Uterus (tissue), 4 donors: ENCODE data around the gene CHRNB1. TPM values are rescaled to one million over a fixed set of nuclear protein-coding genes. Genes with fewer than 3 reads are reported as not detected.
"Not testable (repeated sequence)": the region's sequence is repeated elsewhere in the genome, so short reads cannot be mapped to it uniquely, and the experiment has no call there.

Experiments used
- DNase-seq, 2 donors: peaks; one replicate each; pipeline ENCODE4 v3.0.0-alpha.2; 2019 to 2020
- H3K27ac ChIP-seq, 2 donors: fragments of 200-600 bp; sonication (generic); 1 replicate in 1 of 2; 2 replicates in 1 of 2; pipeline ENCODE4 v1.5.1; 2016 to 2018
- H3K27me3 ChIP-seq, 2 donors: fragments of 200-600 bp; sonication (generic); one replicate each; pipeline ENCODE4 v1.5.1; 2018 to 2019; ENCODE audit warnings: control low read depth in 1 of 2
- H3K36me3 ChIP-seq, 2 donors: fragments of 200-600 bp; sonication (generic); one replicate each; pipeline ENCODE4 v1.5.1; 2019; ENCODE audit warnings: control low read depth in 1 of 2
- H3K4me1 ChIP-seq, 2 donors: fragments of 200-600 bp; sonication (generic); one replicate each; pipeline ENCODE4 v1.5.1; 2018 to 2019; ENCODE audit warnings: control low read depth in 1 of 2
- H3K4me3 ChIP-seq, 2 donors: fragments of 200-600 bp; sonication (generic); 1 replicate in 1 of 2; 2 replicates in 1 of 2; pipeline ENCODE4 v1.5.1; 2018 to 2019; ENCODE audit warnings: mild to moderate bottlenecking in 1 of 2
- H3K9me3 ChIP-seq, 2 donors: fragments of 200-600 bp; sonication (generic); one replicate each; pipeline ENCODE4 v1.5.1; 2019; ENCODE audit warnings: control low read depth in 1 of 2
- POLR2A ChIP-seq, 2 donors: fragments of 450-650 bp; IDR thresholded peaks; one replicate each; pipeline ENCODE4 v1.6.1; 2016; ENCODE audit warnings: antibody characterized with exemption in 2 of 2, mild to moderate bottlenecking in 1 of 2, moderate library complexity in 1 of 2
- intact Hi-C: fragments of 100-400 bp; cut with DNase I; formaldehyde crosslinking; loops from one replicate; pipeline ENCODE4 v1.15.1; 2023; ENCODE audit warnings: low total_unique reads
- total RNA-seq, 4 donors: library from RNA; depleted of rRNA in 3 of 4; stranded (reverse); fragments of >200 nt in 3 of 4; gene quantifications; one replicate each; pipeline versions ENCODE4 v1.1.0 to v1.2.4, GENCODE V29; 2014 to 2023
- TF ChIP-seq, protein P1 (sequence below), 4 experiments: fragments of 200-600 bp in 2 of 4; fragments of 450-650 bp in 2 of 4; sonication (generic) in 2 of 4; IDR thresholded peaks; one replicate each; pipeline ENCODE4 v1.5.1; 2016 to 2019; ENCODE audit warnings: antibody characterized with exemption in 4 of 4, mild to moderate bottlenecking in 2 of 4, moderate library complexity in 1 of 4
- donor health status: DM: yes; HTN: yes; CAD: no.

The CHRNB1 gene
- total RNA-seq, 4 donors from 2014 or later: 3.2 to 16.9 (median 10.9) TPM

DNA sequence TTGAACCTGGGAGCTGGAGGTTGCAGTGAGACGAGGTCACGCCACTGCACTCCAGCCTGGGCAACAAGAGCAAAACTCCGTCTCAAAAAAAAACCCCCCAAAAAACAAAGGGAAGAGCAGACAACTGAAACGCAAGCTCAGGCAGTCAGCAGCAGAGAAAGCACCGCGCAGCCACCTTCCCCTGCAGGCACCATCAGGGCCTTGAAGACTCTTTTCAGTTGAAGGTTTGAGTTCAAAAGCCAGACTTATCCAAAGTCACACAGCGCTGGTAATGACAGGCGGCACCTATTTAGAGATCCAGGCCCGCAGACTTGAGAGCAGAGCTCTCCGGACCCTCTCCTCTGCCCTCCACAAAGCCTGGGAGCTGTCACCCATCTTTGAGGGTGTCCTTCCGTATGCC is 23.4 kb downstream of the CHRNB1 start:
- intact Hi-C loops: no loop called here
- DNase-seq: no peak
- Histone ChIP-seq H3K27me3 (no peaks in the 10 kb centered on the region), H3K27ac (peak overlapping the region; percentile 59 to 62), H3K4me1 (peaks cover 6 to 8% of the 10 kb centered on the region in 2 donors), H3K36me3 (no peaks in the 10 kb centered on the region), H3K4me3 (no peak overlapping the region), H3K9me3 (no peaks in the 10 kb centered on the region)
- TF ChIP-seq POLR2A (IDR thresholded peaks at IDR 0.05): no peak
- TF ChIP-seq, protein P1, sequence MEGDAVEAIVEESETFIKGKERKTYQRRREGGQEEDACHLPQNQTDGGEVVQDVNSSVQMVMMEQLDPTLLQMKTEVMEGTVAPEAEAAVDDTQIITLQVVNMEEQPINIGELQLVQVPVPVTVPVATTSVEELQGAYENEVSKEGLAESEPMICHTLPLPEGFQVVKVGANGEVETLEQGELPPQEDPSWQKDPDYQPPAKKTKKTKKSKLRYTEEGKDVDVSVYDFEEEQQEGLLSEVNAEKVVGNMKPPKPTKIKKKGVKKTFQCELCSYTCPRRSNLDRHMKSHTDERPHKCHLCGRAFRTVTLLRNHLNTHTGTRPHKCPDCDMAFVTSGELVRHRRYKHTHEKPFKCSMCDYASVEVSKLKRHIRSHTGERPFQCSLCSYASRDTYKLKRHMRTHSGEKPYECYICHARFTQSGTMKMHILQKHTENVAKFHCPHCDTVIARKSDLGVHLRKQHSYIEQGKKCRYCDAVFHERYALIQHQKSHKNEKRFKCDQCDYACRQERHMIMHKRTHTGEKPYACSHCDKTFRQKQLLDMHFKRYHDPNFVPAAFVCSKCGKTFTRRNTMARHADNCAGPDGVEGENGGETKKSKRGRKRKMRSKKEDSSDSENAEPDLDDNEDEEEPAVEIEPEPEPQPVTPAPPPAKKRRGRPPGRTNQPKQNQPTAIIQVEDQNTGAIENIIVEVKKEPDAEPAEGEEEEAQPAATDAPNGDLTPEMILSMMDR (IDR thresholded peaks at IDR 0.05): no peak

DNA sequence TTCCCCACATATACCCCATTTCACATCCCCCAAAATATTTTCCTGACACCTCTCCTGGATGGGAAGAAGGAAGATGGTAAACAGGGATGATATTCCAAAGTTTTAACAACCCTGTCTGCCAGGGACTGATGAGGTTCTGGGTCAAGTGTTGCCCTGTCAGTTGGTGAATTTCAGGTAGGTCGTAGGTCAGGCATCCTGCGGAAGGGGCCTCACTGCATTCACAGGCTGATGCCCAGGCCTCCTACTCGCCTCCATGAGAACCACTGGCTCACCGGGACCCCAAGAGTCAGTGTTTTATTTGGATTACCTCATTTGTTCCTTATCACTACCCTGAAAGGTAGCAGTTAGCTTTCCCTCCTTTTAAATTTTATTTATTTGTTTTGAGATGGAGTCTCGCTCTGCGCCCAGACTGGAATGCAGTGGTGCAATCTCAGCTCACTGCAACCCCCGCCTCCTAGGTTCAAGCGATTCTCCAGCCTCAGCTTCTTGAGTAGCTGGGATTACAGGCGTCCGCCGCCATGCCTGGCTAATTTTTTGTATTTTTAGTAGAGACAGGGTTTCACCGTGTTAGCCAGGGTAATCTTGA is 24.0 kb downstream of the CHRNB1 start:
- Histone ChIP-seq H3K9me3 (no peaks in the 10 kb centered on the region), H3K27me3 (no peaks in the 10 kb centered on the region), H3K4me1 (peaks cover 6 to 8% of the 10 kb centered on the region in 2 donors), H3K4me3 (no peak overlapping the region), H3K36me3 (no peaks in the 10 kb centered on the region), H3K27ac (peak overlapping the region; percentile 59 to 62)
- no peak for TF ChIP-seq POLR2A (IDR thresholded peaks at IDR 0.05)
- TF ChIP-seq, protein P1 (IDR thresholded peaks at IDR 0.05): no peak
- DNase-seq: peak in 1 of 2 donors; percentile 32
- intact Hi-C loops: no loop called here

DNA sequence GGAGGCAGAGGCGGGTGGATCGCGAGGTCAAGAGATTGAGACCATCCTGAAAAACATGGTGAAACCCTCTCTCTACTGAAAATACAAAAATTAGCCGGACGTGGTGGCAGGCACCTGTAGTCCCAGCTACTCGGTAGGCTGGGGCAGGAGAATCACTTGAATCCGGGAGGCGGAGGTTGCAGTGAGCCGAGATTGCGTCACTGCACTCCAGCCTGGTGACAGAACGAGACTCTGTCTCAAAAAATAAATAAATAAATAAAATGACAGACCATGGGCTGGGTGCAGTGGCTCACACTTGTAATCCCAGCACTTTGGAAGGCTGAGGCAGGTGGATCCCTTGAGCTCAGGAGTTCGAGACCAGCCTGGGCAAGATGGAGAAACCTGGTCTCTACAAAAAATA is 25.0 kb downstream of the CHRNB1 start:
- H3K4me3 ChIP-seq, intact Hi-C loops, H3K9me3 ChIP-seq, H3K36me3 ChIP-seq, H3K4me1 ChIP-seq, H3K27me3 ChIP-seq, DNase-seq: not testable (repeated sequence)
- H3K27ac ChIP-seq: peak overlapping the region in 1 of 2 donors; percentile 59

DNA sequence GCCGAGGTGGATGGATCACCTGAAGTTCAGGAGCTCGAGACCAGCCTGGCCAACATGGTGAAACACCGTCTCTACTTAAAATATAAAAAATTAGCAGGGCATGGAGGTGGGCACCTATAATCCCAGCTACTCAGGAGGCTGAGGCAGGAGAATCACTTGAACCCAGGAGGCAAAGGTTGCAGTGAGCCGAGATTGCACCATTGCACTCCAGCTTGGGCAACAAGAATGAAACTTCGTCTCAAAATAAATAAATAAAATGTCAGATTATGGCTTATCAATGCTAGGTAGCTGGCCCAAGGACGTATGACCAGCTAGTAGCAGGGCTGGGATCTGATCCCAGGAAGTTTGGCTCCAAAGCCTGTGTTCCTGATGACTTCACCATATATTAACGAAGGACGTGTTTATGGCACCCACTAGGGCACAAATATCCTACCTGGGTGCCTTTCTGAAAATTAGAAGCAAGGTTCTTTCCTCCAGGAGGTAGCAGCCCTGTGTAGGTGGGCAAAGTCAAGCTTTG is 25.7 kb downstream of the CHRNB1 start:
- H3K27me3 ChIP-seq, H3K4me3 ChIP-seq, H3K9me3 ChIP-seq, H3K4me1 ChIP-seq, intact Hi-C loops, H3K27ac ChIP-seq, DNase-seq, H3K36me3 ChIP-seq: not testable (repeated sequence)

DNA sequence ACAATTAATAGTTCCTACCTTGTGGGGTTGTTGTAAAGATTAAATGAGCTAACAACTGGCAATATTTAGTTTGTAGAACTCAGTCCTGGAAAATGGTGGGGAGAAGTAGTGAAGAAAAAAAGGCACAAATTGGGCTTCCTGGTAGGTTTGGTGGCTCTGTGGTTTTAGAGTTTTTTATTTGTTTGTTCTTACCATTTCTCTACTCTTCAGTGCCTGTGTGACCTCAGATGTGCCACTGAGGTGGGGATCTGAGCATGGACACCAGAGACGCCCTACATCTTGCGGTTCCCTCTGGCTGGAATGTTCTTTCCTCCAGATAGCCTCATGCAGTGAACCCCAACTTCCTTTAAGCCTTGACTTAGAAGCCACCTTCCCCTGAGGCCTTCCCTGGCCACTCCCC is 26.9 kb downstream of the CHRNB1 start:
- no peak overlapping the region for H3K27ac ChIP-seq
- H3K27me3 ChIP-seq: no peaks in the 10 kb centered on the region
- TF ChIP-seq POLR2A (IDR thresholded peaks at IDR 0.05): no peak
- TF ChIP-seq, protein P1 (IDR thresholded peaks at IDR 0.05): no peak
- no peaks in the 10 kb centered on the region for H3K9me3 ChIP-seq
- peaks cover 6% of the 10 kb centered on the region in 2 donors for H3K4me1 ChIP-seq
- no peak overlapping the region for H3K4me3 ChIP-seq
- no peaks in the 10 kb centered on the region for H3K36me3 ChIP-seq
- DNase-seq: no peak
- intact Hi-C loops: no loop called here

DNA sequence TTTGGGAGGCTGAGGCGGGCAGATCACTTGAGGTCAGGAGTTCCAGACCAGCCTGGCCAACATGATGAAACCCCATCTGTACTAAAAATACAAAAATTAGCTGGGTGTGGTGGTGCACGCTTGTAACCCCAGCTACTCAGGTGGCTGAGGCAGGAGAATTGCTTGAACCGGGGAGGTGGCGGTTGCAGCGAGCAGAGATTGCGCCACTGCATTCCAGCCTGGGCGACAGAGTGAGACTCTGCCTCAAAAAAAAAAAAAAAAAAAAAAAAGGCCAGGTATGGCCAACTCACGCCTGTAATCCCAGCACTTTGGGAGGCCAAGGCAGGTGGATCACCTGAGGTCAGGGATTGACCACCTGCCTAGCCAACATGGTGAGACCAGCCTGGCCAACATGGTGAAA is 29.9 kb downstream of the CHRNB1 start:
- H3K27ac ChIP-seq: peak overlapping the region in 1 of 2 donors; percentile 99
- H3K27me3 ChIP-seq, H3K9me3 ChIP-seq, intact Hi-C loops, H3K4me3 ChIP-seq, DNase-seq, H3K36me3 ChIP-seq, H3K4me1 ChIP-seq: not testable (repeated sequence)
